ENCODE results near the gene BRWD1.

GRCh38 chr21:39168800-39169199, 144.6 kb downstream of the BRWD1 start:
- TF ChIP-seq CTCF (IDR thresholded peaks at IDR 0.05): no peak
- no peak for TF ChIP-seq POLR2A (IDR thresholded peaks at IDR 0.05)
